Measurements from ENCODE around the gene ITK.

- TF ChIP-seq CTCF (conservative IDR thresholded peaks at IDR 0.05) (no peak), ZFX (IDR thresholded peaks at IDR 0.05) (no peak)
Measured at GRCh38 chr5:157167214-157167621, 13.4 kb upstream of the ITK start.
